Breast epithelium (tissue), 3 donors: ENCODE results near the gene DACH2.

Experiments
- POLR2AphosphoS5 ChIP-seq, 3 donors: sonication (generic); formaldehyde crosslinking; IDR thresholded peaks; one replicate each; pipeline ENCODE4 v1.6.1; 2017; ENCODE audit warnings: antibody characterized with exemption in 3 of 3
- TF ChIP-seq, protein P1 (sequence below), 3 donors: fragments of 450-650 bp; IDR thresholded peaks; one replicate each; pipeline ENCODE4 v1.5.1; 2016 to 2017; ENCODE audit warnings: antibody characterized with exemption in 3 of 3, mild to moderate bottlenecking in 3 of 3, moderate library complexity in 3 of 3

DNA sequence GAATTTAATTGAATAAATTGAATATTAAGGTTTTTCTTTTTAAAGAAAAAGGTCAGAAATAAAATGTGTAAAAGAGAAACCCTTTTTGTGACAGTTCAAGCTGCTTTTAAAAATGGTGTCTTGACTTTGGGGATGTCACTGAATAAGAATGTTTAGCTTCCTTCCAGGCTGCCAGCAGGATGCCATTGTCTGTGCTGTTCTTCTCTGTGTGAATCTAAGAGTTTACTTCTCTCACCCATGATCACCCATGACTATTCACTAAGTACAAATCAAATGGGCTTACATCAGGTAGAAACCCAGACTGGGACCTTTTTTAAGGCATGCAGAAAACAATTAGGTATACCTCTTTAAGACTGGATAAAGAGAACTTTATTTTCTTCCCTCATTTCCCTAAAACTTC is 115.3 kb downstream of the DACH2 start:
- TF ChIP-seq, protein P1, sequence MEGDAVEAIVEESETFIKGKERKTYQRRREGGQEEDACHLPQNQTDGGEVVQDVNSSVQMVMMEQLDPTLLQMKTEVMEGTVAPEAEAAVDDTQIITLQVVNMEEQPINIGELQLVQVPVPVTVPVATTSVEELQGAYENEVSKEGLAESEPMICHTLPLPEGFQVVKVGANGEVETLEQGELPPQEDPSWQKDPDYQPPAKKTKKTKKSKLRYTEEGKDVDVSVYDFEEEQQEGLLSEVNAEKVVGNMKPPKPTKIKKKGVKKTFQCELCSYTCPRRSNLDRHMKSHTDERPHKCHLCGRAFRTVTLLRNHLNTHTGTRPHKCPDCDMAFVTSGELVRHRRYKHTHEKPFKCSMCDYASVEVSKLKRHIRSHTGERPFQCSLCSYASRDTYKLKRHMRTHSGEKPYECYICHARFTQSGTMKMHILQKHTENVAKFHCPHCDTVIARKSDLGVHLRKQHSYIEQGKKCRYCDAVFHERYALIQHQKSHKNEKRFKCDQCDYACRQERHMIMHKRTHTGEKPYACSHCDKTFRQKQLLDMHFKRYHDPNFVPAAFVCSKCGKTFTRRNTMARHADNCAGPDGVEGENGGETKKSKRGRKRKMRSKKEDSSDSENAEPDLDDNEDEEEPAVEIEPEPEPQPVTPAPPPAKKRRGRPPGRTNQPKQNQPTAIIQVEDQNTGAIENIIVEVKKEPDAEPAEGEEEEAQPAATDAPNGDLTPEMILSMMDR (IDR thresholded peaks at IDR 0.05) = no peak
- TF ChIP-seq POLR2AphosphoS5 (IDR thresholded peaks at IDR 0.05) = no peak
